Stimulated activated CD8-positive, alpha-beta memory T cell treated with anti-CD3 and anti-CD28 coated beads, Interleukin-7, amount 100 ng/mL, for 4 hours (primary cell): ENCODE measurements around the gene SEPTIN10.
"Not testable (repeated sequence)": the region's sequence is repeated elsewhere in the genome, so short reads cannot be mapped to it uniquely, and the experiment has no call there.

ENCODE experiments used
- DNase-seq, 2 donors: peaks; one replicate each; pipeline ENCODE4 v3.0.0-alpha.2; 2020; ENCODE audit warnings: low read depth in 2 of 2

Gene SEPTIN10

DNA sequence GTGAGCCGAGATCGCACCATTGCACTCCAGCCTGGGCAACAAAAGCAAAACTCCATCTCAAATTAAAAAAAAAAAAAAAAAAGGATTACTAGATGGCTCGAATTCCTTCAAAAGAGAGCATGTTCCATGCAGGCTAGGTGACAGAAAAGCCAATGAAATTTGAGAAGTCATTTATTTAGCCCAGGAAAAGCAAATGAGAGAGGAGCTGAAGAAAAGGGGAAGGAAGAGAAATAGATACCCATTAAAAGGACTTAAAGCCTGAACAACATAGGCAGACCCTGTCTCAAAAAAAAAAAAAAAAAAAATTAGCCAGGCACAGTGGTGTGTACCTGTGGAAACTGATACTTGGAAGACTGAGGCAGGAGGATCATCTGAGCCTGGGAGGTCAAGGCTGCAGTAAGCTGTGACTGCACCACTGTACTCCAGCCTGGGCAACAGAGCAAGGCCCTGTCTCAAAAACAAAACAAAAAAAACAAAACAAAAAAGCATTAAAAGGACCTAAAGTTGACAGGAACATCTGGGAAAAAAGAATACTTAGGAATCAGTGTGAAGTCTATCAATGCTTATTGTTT, 11.1 kb downstream of the SEPTIN10 start:
- DNase-seq: no peak

GRCh38 chr2:109601783-109602182, 12.0 kb downstream of the SEPTIN10 start:
- DNase-seq: no peak

- DNase-seq: no peak
These were observed 16.5 kb downstream of the SEPTIN10 start for GRCh38 chr2:109597283-109597682.

DNA sequence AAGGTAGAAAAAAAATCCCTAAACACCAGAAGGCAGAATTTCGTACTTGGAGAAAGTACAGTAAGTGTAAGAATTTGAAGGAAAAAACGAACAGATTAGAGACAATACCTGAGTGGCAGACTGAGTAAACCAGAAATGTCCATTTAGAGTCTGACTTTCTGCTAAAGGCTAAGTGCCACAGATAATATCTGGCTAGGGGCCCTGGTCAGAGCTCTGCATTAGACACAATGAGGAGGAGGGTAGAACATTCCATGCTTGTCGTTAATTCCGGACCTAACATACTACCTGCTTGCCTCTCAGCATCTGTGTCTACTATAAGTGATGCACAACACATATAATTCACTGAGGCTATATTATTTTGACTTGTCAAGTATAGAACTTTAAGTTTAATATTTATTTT, 18.1 kb downstream of the SEPTIN10 start:
- no peak for DNase-seq

- DNase-seq: no peak
These were observed 19.4 kb downstream of the SEPTIN10 start for GRCh38 chr2:109594246-109594885.

- DNase-seq: no peak
These were observed 20.9 kb downstream of the SEPTIN10 start for GRCh38 chr2:109592905-109593304.

GRCh38 chr2:109591206-109591605, 22.6 kb downstream of the SEPTIN10 start:
- DNase-seq: no peak

- no peak for DNase-seq
These were observed 27.1 kb downstream of the SEPTIN10 start for GRCh38 chr2:109586687-109587086.

DNA sequence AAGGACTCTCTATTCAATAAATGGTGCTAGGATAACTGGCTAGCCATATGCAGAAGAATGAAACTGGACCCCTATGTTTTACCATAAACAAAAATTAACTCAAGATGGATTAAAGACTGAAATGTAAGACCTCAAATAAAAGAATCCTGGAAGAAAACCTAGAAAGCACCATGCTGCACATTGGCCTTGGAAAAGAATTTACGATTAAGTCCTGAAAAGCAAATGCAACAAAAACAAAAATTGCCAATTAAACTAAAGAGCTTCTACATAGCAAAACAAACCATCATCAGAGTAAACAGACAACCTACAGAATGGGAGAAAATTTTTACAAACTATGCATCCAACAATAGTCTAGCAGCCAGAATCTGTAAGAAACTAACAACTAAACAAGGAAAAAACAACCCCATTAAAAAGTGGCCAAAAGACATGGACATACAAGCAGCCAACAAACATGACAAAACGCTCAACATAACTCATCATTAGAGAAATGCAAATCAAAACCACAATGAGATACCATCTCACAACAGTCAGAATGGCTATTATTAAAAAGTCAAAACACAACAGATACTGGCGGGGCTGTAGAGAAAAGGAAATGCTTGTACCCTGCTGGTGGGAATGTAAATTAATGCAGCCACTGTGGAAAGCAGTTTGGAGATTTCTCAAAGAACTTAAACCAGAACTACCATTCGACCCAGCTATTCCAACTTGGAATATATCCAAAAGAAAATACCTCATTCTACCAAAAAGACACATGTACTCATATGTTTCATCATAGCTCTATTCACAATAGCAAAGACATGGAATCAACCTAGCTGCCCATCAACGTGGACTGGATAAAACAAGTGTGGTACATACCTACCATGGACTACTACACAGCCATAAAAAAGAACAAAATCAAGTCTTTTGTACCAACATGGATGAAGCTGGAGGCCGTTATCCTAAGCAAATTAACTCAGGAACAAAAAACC, 30.6 kb downstream of the SEPTIN10 start:
- no peak for DNase-seq

GRCh38 chr2:109577630-109578029, 36.1 kb downstream of the SEPTIN10 start:
- DNase-seq: not testable (repeated sequence)

DNA sequence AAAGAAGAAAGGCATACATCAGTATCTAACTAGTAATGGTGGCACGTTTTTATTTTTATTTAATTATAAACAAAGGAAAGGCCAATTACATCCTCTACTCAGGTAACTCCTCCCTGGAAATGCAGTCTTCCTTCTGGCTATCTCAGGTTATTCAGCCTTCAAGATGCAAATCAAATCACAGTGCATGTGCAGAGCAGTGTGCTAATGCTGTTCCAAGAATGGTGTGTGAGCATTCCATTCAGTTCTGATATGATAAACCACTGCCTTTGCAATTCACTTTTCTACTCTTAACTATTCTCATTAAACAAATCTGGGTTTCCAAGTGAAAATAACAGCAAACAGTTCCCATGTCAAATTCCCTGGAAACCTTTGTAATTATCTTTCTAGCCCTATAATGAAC, 38.4 kb downstream of the SEPTIN10 start:
- DNase-seq: no peak

- no peak for DNase-seq
These were observed 49.7 kb downstream of the SEPTIN10 start for GRCh38 chr2:109563980-109564550.

DNA sequence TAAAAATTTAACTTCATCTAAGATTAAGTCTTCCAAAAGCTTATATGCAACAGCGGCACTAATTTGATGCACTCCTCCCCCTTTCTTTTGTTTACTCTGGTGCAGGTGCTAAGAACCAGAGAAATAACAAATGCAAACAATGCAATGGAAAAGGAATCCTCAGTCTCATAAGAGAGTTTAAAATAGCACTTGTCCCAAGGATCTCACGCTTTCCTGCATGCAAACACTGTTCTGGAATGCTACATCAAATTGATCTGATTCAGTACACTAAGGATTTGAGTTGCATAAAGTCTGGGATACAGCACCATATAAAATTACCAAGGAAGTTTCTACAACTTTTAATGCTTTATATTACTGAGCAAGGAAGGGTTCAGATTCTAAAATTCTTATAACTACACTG, 50.5 kb downstream of the SEPTIN10 start:
- DNase-seq: no peak

GRCh38 chr2:109562421-109562820, 51.3 kb downstream of the SEPTIN10 start:
- DNase-seq: no peak

- DNase-seq: no peak
These were observed 53.5 kb downstream of the SEPTIN10 start for GRCh38 chr2:109560265-109560664.

GRCh38 chr2:109558076-109558882, 55.5 kb downstream of the SEPTIN10 start:
- DNase-seq: no peak

GRCh38 chr2:109557309-109557708, 56.5 kb downstream of the SEPTIN10 start:
- DNase-seq: no peak

DNA sequence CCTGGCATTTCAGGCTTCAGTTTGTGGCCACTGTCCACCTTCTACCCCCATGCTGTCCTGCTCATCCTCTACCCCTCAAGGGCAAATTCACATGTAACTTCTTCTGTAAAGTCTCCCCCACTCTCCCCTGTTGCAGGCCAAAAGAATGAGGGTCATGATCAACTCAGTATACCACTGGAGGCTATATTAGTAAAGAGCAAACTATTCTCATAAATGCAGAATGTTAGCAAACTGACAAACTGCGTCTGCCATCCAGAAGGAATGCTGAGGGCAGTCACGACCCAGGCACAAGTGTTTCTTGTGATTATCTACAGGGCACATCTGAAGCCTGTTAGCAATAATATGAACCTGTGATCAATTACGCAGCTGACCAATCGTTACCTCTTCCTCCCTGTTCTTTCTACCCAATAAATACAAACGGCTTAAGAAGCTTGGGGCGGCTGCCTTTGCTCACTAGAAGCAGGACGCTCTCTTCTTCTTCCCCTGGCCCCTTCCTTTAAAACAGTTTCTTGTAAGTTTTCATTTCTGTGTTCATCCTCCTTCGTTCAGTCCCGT, 58.3 kb downstream of the SEPTIN10 start:
- DNase-seq: no peak

- no peak for DNase-seq
These were observed 59.0 kb downstream of the SEPTIN10 start for GRCh38 chr2:109554758-109555157.

DNA sequence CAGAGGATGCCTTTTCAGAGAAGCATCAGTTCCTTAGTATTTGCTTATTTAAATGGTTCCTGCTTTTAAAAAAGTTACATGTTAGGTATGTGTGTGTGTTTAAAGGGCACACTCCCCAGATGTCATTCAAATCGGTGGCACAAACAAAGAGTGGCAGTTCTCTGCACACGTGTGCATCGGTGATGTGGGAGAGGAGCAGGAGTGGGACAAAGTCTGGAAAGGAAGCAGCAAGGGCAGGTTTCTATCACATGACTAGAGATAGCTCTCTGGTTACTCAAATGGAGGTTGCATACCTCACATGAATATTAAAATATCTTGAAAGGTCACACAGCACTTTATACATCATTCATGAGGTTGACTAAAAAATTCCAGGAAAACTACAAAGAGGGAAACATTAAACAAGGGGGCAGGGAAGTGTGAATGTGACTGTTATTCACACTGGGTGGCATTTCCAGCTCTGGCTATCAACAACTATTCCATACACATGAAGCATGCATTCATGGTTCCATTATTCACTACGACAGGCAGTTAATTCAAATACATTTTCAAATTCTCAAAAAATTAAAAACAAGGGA, 64.7 kb downstream of the SEPTIN10 start:
- DNase-seq: no peak

GRCh38 chr2:109547280-109547679, 66.5 kb downstream of the SEPTIN10 start:
- DNase-seq: no peak
